Right lobe of liver (tissue), 4 donors: ENCODE results near the gene SUPV3L1.

Experiments
- POLR2A ChIP-seq: fragments of 450-650 bp; IDR thresholded peaks from one replicate; pipeline ENCODE4 v1.6.1; 2017; ENCODE audit warnings: antibody characterized with exemption, mild to moderate bottlenecking
- TF ChIP-seq, protein P1 (sequence below), 4 donors: fragments of 200-600 bp in 3 of 4; fragments of 450-650 bp in 1 of 4; IDR thresholded peaks; one replicate each; pipeline versions ENCODE4 v1.5.1 to v1.8.0; 2016 to 2022; ENCODE audit warnings: antibody characterized with exemption in 4 of 4, mild to moderate bottlenecking in 2 of 4
- donor health status: DM: no; HTN: no; CAD: no.
- donor health status: DM: no; HTN: no; CAD: no.
- donor health status: DM: no; HTN: yes; CAD: no.

- TF ChIP-seq, protein P1, sequence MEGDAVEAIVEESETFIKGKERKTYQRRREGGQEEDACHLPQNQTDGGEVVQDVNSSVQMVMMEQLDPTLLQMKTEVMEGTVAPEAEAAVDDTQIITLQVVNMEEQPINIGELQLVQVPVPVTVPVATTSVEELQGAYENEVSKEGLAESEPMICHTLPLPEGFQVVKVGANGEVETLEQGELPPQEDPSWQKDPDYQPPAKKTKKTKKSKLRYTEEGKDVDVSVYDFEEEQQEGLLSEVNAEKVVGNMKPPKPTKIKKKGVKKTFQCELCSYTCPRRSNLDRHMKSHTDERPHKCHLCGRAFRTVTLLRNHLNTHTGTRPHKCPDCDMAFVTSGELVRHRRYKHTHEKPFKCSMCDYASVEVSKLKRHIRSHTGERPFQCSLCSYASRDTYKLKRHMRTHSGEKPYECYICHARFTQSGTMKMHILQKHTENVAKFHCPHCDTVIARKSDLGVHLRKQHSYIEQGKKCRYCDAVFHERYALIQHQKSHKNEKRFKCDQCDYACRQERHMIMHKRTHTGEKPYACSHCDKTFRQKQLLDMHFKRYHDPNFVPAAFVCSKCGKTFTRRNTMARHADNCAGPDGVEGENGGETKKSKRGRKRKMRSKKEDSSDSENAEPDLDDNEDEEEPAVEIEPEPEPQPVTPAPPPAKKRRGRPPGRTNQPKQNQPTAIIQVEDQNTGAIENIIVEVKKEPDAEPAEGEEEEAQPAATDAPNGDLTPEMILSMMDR (IDR thresholded peaks at IDR 0.05), result peak; percentile 85 to 98 (median 92)
- no peak for TF ChIP-seq POLR2A
Observed at GRCh38 chr10:69237528-69238159, 57.6 kb downstream of the SUPV3L1 start.
